Fibroblast of peridontal ligament (primary cell): Measurements from ENCODE around the gene PPP1R16B.

ENCODE experiments used
- DNase-seq: peaks from one replicate; pipeline ENCODE4 v3.0.0-alpha.2; 2010; ENCODE audit errors: extremely low read depth

The PPP1R16B gene

GRCh38 chr20:38827770-38828281 is 22.3 kb downstream of the PPP1R16B start:
- DNase-seq = no peak

GRCh38 chr20:38828514-38829295 is 23.2 kb downstream of the PPP1R16B start:
- DNase-seq = no peak

GRCh38 chr20:38829296-38829875 is 23.9 kb downstream of the PPP1R16B start:
- no peak for DNase-seq

- no peak for DNase-seq
Measured at GRCh38 chr20:38830356-38830755, 24.9 kb downstream of the PPP1R16B start.

- no peak for DNase-seq
Measured at GRCh38 chr20:38831049-38831691, 25.7 kb downstream of the PPP1R16B start.

- no peak for DNase-seq
Measured at GRCh38 chr20:38831995-38832620, 26.6 kb downstream of the PPP1R16B start.

GRCh38 chr20:38833154-38833856 is 27.8 kb downstream of the PPP1R16B start:
- no peak for DNase-seq

GRCh38 chr20:38833857-38834164 is 28.3 kb downstream of the PPP1R16B start:
- no peak for DNase-seq

- no peak for DNase-seq
Measured at GRCh38 chr20:38834868-38835267, 29.4 kb downstream of the PPP1R16B start.

GRCh38 chr20:38835792-38836191 is 30.3 kb downstream of the PPP1R16B start:
- DNase-seq = no peak

GRCh38 chr20:38836991-38837390 is 31.5 kb downstream of the PPP1R16B start:
- no peak for DNase-seq

- DNase-seq = no peak
Measured at GRCh38 chr20:38838326-38838725, 32.8 kb downstream of the PPP1R16B start.

- no peak for DNase-seq
Measured at GRCh38 chr20:38839563-38839962, 34.1 kb downstream of the PPP1R16B start.

GRCh38 chr20:38840053-38840893 is 34.8 kb downstream of the PPP1R16B start:
- no peak for DNase-seq

- no peak for DNase-seq
Measured at GRCh38 chr20:38840894-38841470, 35.5 kb downstream of the PPP1R16B start.

- no peak for DNase-seq
Measured at GRCh38 chr20:38841570-38841969, 36.1 kb downstream of the PPP1R16B start.

- no peak for DNase-seq
Measured at GRCh38 chr20:38842026-38842425, 36.5 kb downstream of the PPP1R16B start.

- no peak for DNase-seq
Measured at GRCh38 chr20:38842558-38842981, 37.1 kb downstream of the PPP1R16B start.

GRCh38 chr20:38843346-38843745 is 37.8 kb downstream of the PPP1R16B start:
- no peak for DNase-seq

- no peak for DNase-seq
Measured at GRCh38 chr20:38844963-38845362, 39.5 kb downstream of the PPP1R16B start.

- DNase-seq = no peak
Measured at GRCh38 chr20:38847840-38848239, 42.3 kb downstream of the PPP1R16B start.
